Measurements from ENCODE around the gene NFYA. TPM values are rescaled to one million over a fixed set of nuclear protein-coding genes. Genes with fewer than 3 reads are reported as not detected.

NFYA gene
- total and polyA plus RNA-seq, 4 donors = 2.2 to 28.4 (median 10.1) TPM

- TF ChIP-seq CTCF (IDR thresholded peaks at IDR 0.05; ENCODE audit: low read depth, low read length, missing input control) (no peak), GABPA (IDR thresholded peaks at IDR 0.05 in 1 of 2, conservative IDR thresholded peaks at IDR 0.05 in 1 of 2) (no peak), FOXA2 (IDR thresholded peaks at IDR 0.05) (no peak), YY1 (IDR thresholded peaks at IDR 0.05) (no peak), ZBTB33 (IDR thresholded peaks at IDR 0.05) (no peak), NR2F2 (IDR thresholded peaks at IDR 0.05) (no peak)
Measured at GRCh38 chr6:41058783-41059181, 14.0 kb upstream of the NFYA start (continued).

GRCh38 chr6:41059556-41059955, 13.2 kb upstream of the NFYA start:
- TF ChIP-seq JUND (IDR thresholded peaks at IDR 0.05) = no peak
- TF ChIP-seq GABPA (IDR thresholded peaks at IDR 0.05 in 1 of 2, conservative IDR thresholded peaks at IDR 0.05 in 1 of 2) = no peak
- TF ChIP-seq MAX (IDR thresholded peaks at IDR 0.05) = no peak
- no peak for TF ChIP-seq YY1 (IDR thresholded peaks at IDR 0.05)
- no peak for TF ChIP-seq FOXA2 (IDR thresholded peaks at IDR 0.05)
- no peak for TF ChIP-seq ZBTB33 (IDR thresholded peaks at IDR 0.05)
- TF ChIP-seq HNF4A (conservative IDR thresholded peaks at IDR 0.05) = no peak
- no peak for TF ChIP-seq EGR1 (IDR thresholded peaks at IDR 0.05; ENCODE audit: low read depth in 2 of 2)
- no peak for TF ChIP-seq SP1 (IDR thresholded peaks at IDR 0.05)
- no peak for TF ChIP-seq HNF4G (IDR thresholded peaks at IDR 0.05)
- no peak for TF ChIP-seq REST (IDR thresholded peaks at IDR 0.05)
- no peak for TF ChIP-seq ATF3 (IDR thresholded peaks at IDR 0.05)
- TF ChIP-seq RAD21 (IDR thresholded peaks at IDR 0.05) = no peak
- no peak for TF ChIP-seq TAF1 (conservative IDR thresholded peaks at IDR 0.05)
- Histone ChIP-seq H3K9me3 (ENCODE audit: control insufficient read depth in 4 of 4, low read length in 3 of 4) (no peaks in the 10 kb centered on the region), H3K36me3 (ENCODE audit: control insufficient read depth in 4 of 4, insufficient read depth in 3 of 4, low read depth in 1 of 4, low read length in 3 of 4) (peaks cover 0 to 3% (median 2%) of the 10 kb centered on the region in 4 donors), H3K4me3 (ENCODE audit: low read depth in 1 of 3, low read length in 3 of 3) (no peak overlapping the region), H3K9ac (ENCODE audit: low read depth in 1 of 2, low read length in 2 of 2) (no peak overlapping the region), H3K4me1 (ENCODE audit: control insufficient read depth in 4 of 4, insufficient read depth in 4 of 4, low read length in 3 of 4) (peaks cover 5 to 10% (median 7%) of the 10 kb centered on the region in 4 donors), H3K27ac (ENCODE audit: low read depth in 1 of 2, low read length in 2 of 2) (no peak overlapping the region), H3K27me3 (ENCODE audit: control insufficient read depth in 4 of 4, insufficient read depth in 4 of 4, low read length in 3 of 4) (no peaks in the 10 kb centered on the region)
- DNase-seq (ENCODE audit: low spot score) = no peak
- WGBS = 94% methylated on average over 1 of the region's 1 CpG
